ENCODE measurements around the gene USP48.
"Not testable (repeated sequence)": the region's sequence is repeated elsewhere in the genome, so short reads cannot be mapped to it uniquely, and the experiment has no call there.

The USP48 gene

DNA sequence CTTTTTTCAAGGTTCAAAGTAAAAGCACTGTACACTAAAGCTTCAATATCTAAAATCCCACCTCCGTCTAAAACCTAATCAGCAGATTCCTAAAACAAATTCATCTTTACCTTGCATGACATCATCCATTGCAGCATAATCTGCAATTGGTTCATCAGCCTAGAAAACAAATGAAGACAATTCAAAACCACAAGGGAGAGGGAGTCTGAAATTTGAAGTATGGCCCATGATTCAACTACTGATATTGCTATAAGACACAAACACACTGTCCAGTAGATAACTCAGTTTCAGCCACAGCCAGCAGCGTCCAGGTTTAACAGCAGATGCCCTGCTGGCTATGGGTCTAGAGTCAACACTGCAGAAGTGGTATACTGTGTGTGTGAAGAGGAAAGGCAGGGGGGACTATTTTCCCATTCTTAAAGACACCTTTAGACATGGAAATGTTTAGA lies 95.8 kb downstream of the USP48 start:
- no peak for DNase-seq

DNA sequence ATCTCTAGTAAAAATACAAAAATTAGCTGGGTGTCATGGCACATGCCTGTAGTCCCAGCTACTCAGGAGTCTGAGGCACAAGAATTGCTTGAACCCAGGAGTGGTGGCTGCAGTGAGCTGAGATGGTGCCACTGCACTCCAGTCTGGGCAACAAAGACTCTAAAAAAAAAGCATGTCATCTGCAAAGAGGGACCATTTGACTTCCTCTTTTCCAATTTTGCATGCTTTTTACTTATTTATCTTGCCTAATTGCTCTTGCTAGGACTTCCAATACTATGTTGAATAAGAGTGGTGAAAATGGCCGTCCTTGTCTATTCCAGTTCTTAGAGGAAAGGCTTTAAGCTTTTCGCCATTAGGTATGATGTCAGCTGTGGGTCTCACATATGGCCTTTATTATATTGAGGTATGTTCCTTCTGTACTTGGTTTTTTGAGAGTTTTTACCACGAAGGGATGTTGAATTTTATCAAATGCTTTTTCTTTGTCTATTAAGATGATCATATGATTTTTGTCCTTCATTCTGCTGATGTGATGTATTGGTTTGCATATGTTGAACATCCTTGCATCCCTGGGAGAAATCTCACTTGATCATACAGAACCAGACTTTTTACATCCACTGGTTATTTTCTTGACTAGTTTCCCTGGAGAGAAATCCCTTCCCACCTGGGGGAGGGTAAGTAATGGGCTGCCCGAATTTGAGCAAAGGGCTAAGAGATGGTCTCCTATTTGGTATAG lies 96.8 kb downstream of the USP48 start:
- DNase-seq: no peak

DNA sequence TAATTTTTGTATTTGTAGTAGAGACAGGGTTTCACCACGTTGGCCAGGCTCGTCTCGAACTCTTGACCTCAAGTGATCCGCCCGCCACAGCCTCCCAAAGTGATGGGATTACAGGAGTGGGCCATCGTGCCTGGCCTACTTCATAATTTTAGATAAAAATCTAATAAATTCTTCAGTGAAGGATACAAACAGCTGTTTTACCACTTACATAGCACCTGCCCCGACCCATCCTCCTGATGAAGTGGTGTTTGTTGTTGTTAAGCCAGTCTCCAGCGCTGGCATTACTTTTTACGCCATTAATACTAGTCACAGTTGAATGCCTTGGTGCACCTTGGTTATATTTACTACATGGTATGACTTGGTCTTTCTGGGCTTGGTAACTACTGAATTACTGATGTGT lies 101.5 kb downstream of the USP48 start:
- DNase-seq: no peak

GRCh38 chr1:21680918-21681317 lies 102.0 kb downstream of the USP48 start:
- DNase-seq: peak; percentile 29

DNA sequence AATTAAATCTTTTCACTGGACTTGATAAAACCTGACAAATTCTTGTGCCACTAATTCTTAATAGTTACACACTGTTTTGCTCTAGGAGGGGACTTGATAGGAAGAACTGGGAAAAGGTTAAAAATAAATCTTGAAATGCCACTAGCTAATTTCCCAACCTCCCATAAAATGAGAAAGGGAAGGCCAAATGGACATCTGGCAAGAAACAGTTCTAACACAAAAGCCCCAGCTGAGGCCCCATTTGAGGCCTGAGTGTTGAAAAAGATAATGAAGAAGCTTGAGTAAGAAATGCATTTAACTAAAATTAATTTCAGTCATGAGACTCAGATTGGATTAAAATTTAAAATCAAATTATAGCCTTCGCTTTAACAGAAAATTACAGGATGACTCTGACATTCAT lies 102.6 kb downstream of the USP48 start:
- DNase-seq: no peak

DNA sequence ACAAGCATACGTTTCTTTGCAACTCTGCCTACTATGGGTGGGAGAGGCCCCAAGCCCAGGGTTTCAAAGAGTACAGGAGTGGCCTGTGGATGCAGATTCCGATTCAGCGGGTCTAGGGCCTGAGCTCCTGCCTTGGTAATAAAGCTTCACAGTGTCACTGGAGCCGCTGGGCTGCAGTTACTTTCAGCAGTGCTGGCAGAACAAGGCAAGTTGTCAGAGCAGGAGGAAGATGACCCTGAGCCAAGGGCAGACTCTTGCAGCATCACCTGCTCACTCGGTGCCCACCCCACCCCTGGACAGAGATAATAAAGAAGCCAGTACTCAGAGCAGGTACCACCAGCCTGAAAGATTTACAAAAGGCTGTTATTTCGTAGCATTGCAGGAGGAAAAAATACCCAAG lies 105.8 kb downstream of the USP48 start:
- DNase-seq: no peak

- DNase-seq: no peak
Measured at GRCh38 chr1:21674957-21675356, 108.0 kb downstream of the USP48 start.

DNA sequence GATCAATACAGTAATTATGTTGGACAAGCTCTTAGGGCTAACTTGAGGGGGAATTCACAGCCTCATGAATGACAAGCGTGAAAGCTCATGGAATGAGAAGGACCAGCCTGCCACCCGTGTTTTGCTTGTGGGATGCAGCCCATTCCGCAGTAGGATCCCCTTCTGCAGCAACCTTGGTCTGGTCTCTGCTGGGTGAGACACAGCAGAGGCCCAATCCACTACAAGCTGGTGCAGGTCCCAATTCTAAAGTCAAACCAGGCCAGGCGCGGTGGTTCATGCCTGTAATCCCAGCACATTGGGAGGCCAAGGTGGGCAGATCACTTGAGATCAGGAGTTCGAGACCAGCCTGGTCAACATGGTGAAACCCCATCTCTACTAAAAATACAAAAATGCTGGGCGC lies 109.1 kb downstream of the USP48 start:
- DNase-seq: not testable (repeated sequence)

GRCh38 chr1:21673277-21673780 lies 109.6 kb downstream of the USP48 start:
- DNase-seq: peak; percentile 5

DNA sequence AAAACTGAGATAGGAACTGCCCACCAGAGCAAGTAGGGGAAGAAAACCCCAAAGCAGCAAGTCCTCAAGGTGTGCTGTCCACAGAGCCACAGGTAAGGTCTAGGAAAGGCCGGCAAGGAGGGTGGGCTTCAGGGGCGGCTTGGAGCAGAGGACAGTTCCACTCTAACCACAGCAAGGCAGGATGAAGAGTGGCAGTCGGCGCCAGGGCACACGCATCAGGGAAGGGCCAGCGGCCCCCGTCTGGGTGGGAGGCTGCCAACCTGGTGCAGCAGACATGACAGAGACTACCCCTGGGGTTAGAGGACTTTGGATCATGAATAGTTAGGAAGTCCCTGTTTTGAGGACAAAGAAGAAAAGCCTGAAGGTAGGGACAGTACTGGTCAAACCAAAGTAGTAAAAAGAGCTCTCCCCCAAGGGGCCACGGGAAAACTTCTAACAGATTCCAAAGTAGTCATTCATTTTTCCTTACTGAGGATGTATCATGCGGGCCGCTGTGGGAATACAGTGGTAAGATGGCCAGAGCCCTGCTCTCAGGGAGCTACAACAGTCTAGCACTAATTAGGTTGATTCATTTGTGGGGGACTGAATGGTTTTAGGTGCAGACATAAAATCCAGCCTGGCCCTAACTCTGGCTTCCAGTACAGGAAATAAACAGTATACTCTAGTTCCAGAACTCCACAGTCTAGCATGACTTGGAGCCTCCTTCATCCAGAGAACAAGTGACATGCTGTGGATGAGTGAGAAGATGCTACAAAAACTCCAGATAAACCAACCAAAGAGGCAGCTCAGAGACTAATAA lies 110.3 kb downstream of the USP48 start:
- DNase-seq: peak; percentile 10

DNA sequence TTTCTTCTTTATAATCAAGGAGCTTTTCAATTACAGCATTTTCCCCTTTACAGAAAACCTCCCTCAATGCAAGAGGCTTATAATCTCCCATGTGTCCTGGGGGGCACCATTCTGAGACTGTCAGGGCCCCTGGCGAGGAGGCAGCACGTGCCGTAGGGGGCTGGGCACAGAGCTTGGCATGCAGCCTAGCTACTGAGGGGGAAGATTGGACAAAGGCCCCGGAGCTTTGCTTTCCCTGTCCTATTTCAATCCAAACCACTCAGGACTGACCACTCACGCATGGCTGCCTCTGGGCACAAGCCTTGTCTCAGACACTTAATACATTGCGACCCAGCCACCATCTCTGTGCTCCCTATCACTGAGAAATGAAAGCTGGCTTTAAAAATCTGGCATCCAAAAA lies 111.0 kb downstream of the USP48 start:
- no peak for DNase-seq

GRCh38 chr1:21670956-21671902 lies 111.7 kb downstream of the USP48 start:
- DNase-seq: no peak

- no peak for DNase-seq
Measured at GRCh38 chr1:21670059-21670881, 112.7 kb downstream of the USP48 start.

- no peak for DNase-seq
Measured at GRCh38 chr1:21669258-21670058, 113.5 kb downstream of the USP48 start, which contains the start of gene RAP1GAP. RAP1GAP (minus strand) TSS chr1:21669357; CDS start chr1:21620032, 49,325 bp downstream.

DNA sequence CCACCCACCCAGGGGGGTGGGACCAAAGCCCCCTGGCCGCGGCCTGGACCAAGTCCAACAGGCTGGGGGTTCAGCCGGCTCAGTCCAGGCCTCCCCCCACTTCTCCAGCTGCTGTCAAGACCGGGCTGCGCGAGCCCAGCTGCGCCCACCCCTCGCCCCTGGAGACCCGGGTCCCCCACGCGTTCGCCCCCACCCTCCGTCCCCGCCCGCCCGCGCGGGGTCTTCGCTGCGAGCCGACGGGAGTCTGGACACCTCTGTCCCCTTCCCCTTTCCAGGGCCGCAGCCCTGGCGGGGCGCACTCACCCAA lies 114.0 kb downstream of the USP48 start:
- DNase-seq: no peak

GRCh38 chr1:21668232-21668950 lies 114.6 kb downstream of the USP48 start:
- DNase-seq: no peak

GRCh38 chr1:21667348-21668231 lies 115.4 kb downstream of the USP48 start:
- no peak for DNase-seq

DNA sequence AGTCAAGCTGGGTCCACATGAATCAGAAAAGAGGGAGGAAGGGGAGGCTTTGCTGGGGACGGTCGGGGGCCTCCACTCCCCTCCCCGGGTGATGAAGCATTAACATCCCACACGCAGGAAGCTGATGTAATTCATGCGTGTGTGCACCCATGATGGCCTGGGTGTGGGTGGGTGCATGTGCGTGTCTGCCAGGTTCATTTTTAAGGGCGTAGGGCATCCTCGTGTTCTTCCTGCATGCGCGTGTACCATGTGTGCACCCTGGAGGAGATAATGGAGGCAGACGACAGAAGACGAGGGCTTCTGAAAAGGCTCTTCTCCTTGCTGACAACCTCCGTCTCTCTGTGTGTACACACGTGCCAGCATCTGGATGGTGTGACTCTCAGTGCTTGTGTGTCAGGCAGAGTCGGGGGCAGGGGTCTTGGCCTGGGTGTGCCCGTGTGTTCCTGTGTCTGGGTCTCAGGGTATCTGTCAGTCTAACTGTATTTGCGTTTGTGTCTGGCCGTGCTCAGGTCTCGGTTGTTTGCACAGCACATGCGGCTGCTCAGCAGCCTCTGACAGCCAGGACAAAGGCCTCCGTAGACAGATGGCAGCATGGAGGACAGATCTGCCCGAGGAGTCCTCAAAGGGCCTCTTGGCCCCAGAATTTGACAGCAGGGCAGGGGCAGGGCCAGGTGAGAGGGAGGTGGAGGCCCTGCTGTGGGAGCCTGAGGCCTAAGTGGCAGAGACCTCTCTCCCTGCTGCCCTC lies 116.2 kb downstream of the USP48 start:
- no peak for DNase-seq
